BE2C (cell line): ENCODE results near the gene CRTC1.

Experiments used
- DNase-seq: peaks from one replicate; pipeline ENCODE4 v3.0.0-alpha.2; 2020
- H3K27me3 ChIP-seq: fragments of 250-450 bp; sonication (Bioruptor Pico); 2 replicates; pipeline ENCODE4 v1.5.1; 2020; ENCODE audit warnings: mild to moderate bottlenecking
- H3K36me3 ChIP-seq: fragments of 250-450 bp; sonication (Bioruptor Pico); 2 replicates; pipeline ENCODE4 v1.5.1; 2020; ENCODE audit warnings: mild to moderate bottlenecking
- H3K4me1 ChIP-seq: fragments of 250-450 bp; sonication (Bioruptor Pico); 2 replicates; pipeline ENCODE4 v1.5.1; 2020
- H3K4me3 ChIP-seq: 2 replicates; pipeline ENCODE4 v1.5.1; 2011; ENCODE audit warnings: low read depth, low read length
- H3K9me3 ChIP-seq: fragments of 250-450 bp; sonication (Bioruptor Pico); 2 replicates; pipeline ENCODE4 v1.5.1; 2020
- TF ChIP-seq, protein P1 (sequence below): IDR thresholded peaks from 2 replicates; pipeline ENCODE4 v1.5.1; 2012; ENCODE audit warnings: mild to moderate bottlenecking, low read depth, low read length

Gene CRTC1

DNA sequence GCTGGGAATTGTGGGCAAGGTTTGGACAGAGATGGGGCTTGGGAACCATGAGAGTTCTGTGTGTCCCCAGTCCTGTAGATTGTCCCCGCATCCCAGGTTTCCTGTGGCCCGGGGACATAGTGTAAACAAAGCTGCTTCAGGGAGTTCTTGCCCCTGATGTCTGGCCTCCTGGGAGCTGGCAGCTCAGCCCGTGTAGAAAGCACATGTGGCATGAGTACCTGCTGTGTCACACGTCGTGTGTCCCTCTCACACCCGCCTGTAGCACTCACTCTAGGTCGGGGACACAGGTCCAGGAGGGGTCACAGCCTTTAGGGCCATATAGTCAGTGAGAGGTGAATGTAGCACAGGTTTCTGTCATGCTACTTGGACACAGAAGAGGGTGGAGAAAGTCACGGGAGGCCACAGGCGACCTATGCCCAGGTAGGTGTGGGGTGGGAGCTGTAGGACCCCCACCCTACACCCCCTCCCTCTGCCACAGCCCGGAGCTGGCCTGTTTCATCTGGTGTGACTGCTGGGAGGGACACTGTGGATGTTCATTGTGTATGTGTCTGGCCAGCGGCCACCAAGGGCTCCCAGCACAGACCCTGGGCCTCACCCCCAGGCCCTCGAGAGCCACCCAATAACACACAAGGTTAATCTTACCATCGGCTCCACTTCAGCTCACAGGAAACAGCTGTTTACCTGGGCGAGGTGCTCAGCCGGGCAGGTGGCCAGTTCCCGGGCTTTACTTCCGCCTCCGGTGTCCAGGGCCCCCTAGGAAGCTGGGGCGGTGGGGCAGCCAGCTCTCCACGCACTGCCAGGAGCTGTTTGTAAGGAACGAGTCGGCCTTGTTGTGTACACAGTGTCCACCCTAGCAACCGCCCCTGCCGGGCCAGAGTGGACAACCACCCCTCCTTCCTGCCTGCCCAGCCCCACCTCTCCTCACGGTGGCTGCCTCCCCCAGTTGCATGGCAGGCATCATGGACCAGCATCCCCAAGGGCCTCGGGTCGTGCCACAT, 57.9 kb downstream of the CRTC1 start:
- H3K9me3 ChIP-seq = no peaks in the 10 kb centered on the region
- DNase-seq = peak; percentile 13

DNA sequence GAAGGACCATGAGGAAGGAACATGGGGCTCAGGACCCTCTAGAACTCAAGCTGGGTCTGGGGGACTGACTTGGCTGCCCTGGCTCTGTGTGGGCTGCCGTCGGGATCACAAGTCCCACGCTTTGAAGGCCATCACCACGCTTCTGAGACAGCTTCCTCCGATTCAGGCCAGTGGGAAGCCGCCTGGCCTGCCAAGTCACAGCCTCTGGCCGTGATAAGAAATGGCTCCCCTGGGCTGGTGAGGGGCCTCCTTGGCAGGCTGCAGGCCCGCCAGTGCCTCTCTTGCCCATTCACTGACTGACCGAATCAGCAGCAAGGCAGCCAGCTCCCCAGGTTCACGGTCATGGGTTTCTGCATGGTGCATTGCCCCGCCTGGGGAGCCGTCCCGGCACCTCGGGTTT, 58.8 kb downstream of the CRTC1 start:
- no peaks in the 10 kb centered on the region for H3K36me3 ChIP-seq
- DNase-seq = no peak
- peaks cover 55% of the 10 kb centered on the region for H3K4me1 ChIP-seq
- TF ChIP-seq, protein P1, sequence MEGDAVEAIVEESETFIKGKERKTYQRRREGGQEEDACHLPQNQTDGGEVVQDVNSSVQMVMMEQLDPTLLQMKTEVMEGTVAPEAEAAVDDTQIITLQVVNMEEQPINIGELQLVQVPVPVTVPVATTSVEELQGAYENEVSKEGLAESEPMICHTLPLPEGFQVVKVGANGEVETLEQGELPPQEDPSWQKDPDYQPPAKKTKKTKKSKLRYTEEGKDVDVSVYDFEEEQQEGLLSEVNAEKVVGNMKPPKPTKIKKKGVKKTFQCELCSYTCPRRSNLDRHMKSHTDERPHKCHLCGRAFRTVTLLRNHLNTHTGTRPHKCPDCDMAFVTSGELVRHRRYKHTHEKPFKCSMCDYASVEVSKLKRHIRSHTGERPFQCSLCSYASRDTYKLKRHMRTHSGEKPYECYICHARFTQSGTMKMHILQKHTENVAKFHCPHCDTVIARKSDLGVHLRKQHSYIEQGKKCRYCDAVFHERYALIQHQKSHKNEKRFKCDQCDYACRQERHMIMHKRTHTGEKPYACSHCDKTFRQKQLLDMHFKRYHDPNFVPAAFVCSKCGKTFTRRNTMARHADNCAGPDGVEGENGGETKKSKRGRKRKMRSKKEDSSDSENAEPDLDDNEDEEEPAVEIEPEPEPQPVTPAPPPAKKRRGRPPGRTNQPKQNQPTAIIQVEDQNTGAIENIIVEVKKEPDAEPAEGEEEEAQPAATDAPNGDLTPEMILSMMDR = no peak
- no peaks in the 10 kb centered on the region for H3K27me3 ChIP-seq
- H3K4me3 ChIP-seq = no peak overlapping the region
- no peaks in the 10 kb centered on the region for H3K9me3 ChIP-seq

More for the DNA sequence above, 57.9 kb downstream of the CRTC1 start:
- H3K27me3 ChIP-seq = no peaks in the 10 kb centered on the region
- H3K36me3 ChIP-seq = no peaks in the 10 kb centered on the region
- H3K4me3 ChIP-seq = no peak overlapping the region
- peaks cover 61% of the 10 kb centered on the region for H3K4me1 ChIP-seq
- TF ChIP-seq, protein P1 = no peak

DNA sequence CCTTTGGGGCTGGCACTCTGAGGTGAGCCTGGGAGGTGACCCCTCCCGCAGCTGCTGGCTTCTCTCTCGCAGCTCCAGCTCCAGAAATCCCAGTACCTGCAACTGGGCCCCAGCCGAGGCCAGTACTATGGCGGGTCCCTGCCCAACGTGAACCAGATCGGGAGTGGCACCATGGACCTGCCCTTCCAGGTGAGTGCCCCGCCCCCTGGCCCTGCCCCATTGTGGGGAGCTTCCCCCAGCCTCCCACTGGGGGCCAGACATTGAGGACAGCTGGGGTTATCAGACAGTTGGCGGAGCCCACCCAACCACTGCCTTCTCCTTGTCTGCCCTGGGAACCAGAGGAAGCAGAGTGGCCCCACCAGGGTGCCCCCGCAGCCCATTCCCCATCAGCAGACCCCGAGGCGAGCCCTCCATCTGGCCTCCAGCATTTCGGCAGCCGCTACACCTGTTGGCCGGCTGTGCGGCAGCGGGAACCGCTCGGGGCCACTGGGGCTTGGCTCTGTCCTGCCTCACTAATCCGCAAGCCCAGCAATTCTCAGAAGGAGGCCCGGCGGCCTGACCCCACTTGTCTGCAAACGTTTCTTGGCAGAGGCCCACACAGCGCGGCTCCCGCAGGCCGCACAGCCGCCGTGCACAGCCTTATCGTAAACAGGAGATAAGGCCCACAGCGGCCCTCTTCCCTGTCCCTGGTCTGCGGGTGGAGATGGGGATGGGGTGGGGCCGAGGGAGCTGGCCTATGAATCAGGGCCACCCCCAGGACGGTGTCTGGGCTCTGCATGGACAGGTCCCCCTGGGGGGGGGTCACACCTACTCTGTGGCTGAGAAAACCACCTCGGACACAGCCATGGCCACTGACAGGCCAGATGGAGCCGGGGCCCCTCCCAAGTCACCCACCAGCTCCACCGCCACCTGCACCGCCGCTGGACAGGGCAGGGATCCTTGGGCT, 59.6 kb downstream of the CRTC1 start:
- H3K27me3 ChIP-seq = no peaks in the 10 kb centered on the region
- DNase-seq = peak; percentile 92
- peak overlapping the region; percentile 19; the same call in 1 of the 2 replicates for H3K4me3 ChIP-seq
- TF ChIP-seq, protein P1 = no peak
- no peaks in the 10 kb centered on the region for H3K9me3 ChIP-seq
- H3K36me3 ChIP-seq = no peaks in the 10 kb centered on the region
- H3K4me1 ChIP-seq = peaks cover 52% of the 10 kb centered on the region

DNA sequence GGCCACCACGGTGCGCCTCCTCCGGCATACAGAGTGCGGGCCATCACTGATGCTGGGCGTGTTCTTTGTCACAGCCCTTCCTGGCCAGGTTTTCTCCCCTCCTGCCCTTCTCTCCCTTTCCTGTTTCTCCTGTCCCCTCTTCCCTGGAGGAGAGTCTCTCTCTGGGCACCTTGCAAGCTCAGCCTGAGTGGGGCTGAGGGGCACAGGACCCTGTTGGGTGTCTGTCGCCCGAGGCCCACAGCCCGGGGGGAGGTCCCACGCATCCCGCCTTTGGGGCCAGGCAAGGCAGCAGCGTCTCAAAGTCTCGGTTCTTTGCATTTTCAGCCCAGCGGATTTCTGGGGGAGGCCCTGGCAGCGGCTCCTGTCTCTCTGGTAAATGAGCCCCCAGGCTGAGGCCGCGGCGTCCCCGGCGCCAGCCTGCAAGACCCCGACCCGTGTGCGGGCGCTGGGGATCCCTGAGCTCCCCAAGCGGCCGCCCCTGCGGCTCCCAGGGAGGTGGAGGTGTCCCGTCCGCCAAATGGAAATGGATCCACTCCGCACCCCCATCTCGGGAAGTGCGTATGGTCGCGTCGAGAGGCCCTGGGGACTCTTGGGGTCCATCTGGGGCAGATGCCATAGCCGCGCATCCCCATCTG, 60.4 kb downstream of the CRTC1 start:
- TF ChIP-seq, protein P1 = no peak
- Histone ChIP-seq H3K9me3 (no peaks in the 10 kb centered on the region), H3K27me3 (no peaks in the 10 kb centered on the region), H3K4me1 (peaks cover 52% of the 10 kb centered on the region), H3K36me3 (no peaks in the 10 kb centered on the region), H3K4me3 (peak overlapping the region; percentile 19; the same call in 1 of the 2 replicates)
- no peak for DNase-seq

DNA sequence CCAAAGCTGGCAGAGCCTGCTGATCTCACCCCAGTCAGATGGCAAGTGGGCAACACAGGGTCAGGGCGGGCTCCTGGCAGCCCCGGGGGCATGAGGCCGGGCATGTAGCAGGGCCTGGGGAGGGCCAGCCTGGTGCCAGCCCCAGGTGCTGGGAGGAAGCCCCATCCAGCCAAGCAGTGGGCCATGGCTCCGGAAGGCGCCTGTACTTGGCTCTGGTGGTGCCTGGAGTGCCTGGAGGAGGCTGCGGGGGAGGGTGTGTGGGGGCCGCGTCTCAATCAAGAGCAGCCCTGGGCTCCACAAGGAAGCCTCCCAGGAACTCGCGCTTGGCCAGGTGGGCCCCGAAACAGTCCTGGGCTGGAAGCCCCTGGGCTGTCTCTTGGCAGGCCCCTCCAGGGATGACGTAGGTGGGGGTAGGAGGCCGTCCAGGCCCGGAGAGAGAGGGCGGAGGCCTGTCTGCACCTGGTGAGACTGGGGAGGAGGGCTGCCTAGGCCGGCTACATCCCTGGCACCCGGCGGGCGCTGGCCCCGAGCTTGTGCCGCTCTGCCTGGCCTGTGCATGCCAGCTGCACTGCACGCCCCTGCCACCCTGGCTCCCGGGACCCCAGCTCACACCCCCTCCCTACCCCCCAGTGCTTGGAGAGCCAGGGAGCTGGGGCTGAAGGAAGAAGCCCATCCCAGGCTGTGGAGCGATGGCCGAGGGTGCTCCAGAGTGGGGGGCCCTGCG, 61.7 kb downstream of the CRTC1 start:
- peaks cover 55% of the 10 kb centered on the region for H3K4me1 ChIP-seq
- no peaks in the 10 kb centered on the region for H3K27me3 ChIP-seq
- no peaks in the 10 kb centered on the region for H3K36me3 ChIP-seq
- H3K4me3 ChIP-seq = no peak overlapping the region
- DNase-seq = peak; percentile 75
- TF ChIP-seq, protein P1 = no peak
- H3K9me3 ChIP-seq = no peaks in the 10 kb centered on the region
